NCI-H2196 treated with DMSO at 0.1 percent for 48 hours (cell line): ENCODE results near the gene ZP1.
A peak's percentile ranks its signal among the peaks of the same experiment; 100 is the strongest.

Experiments used
- DNase-seq: peaks from one replicate; lab custom pipeline; 2025; ENCODE audit not compliant: unreplicated experiment; lab: John Stamatoyannopoulos, UW

Gene ZP1

GRCh38 chr11:60858236-60858635, 9.1 kb upstream of the ZP1 start:
- DNase-seq, result no peak

GRCh38 chr11:60858731-60859464, 8.4 kb upstream of the ZP1 start:
- DNase-seq, result no peak

- DNase-seq, result no peak
These were observed 7.6 kb upstream of the ZP1 start for GRCh38 chr11:60859616-60860250.

GRCh38 chr11:60860943-60861342, 6.4 kb upstream of the ZP1 start:
- DNase-seq, result no peak

- DNase-seq, result no peak
These were observed 5.2 kb upstream of the ZP1 start for GRCh38 chr11:60862171-60862570.

GRCh38 chr11:60863550-60864521, 3.5 kb upstream of the ZP1 start:
- no peak for DNase-seq

GRCh38 chr11:60864856-60865513, 2.4 kb upstream of the ZP1 start:
- no peak for DNase-seq

- DNase-seq, result no peak
These were observed 734 bp downstream of the ZP1 start for GRCh38 chr11:60867871-60868681.

GRCh38 chr11:60868682-60869450, 1.5 kb downstream of the ZP1 start:
- no peak for DNase-seq

- no peak for DNase-seq
These were observed 2.1 kb downstream of the ZP1 start for GRCh38 chr11:60869451-60869825.

- peak; percentile 21 for DNase-seq
These were observed 2.9 kb downstream of the ZP1 start for GRCh38 chr11:60870276-60870675.

GRCh38 chr11:60870733-60871377, 3.5 kb downstream of the ZP1 start:
- no peak for DNase-seq

- no peak for DNase-seq
These were observed 4.2 kb downstream of the ZP1 start for GRCh38 chr11:60871378-60872061.

- no peak for DNase-seq
These were observed 5.0 kb downstream of the ZP1 start for GRCh38 chr11:60872124-60872960.

GRCh38 chr11:60872961-60873524, 5.7 kb downstream of the ZP1 start:
- no peak for DNase-seq

GRCh38 chr11:60873533-60873932, 6.2 kb downstream of the ZP1 start:
- no peak for DNase-seq
